ENCODE results near the gene FBXW4. TPM values are rescaled to one million over a fixed set of nuclear protein-coding genes. Genes with fewer than 3 reads are reported as not detected.

FBXW4 gene
- total and polyA plus RNA-seq, 2 donors (not counting 1 experiment from before 2014, with no cell fraction given): 32.7 to 60.8 TPM

DNA sequence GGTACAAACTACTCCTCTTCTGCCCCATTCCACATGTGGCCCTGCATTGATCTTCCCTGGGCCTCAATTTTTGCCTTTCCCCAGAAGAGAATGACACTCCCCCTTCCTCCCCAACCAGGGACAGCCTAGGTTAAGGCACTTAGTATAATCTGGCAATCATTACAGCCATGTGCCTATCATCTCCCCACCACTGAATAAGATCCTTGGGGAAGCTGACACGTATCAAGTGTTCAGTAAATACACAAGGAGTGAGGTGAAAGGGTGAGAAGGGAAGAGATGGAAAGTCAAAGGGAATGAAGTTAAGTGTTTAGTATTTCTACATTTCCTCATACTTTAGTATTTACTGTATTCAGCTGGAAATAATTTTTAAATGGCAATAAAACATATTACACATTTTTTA is 31.9 kb downstream of the FBXW4 start:
- Histone ChIP-seq H3K9ac (ENCODE audit: insufficient read depth, low read length) (no peak overlapping the region), H3K4me3 (replicated peaks in 1 of 4; ENCODE audit: control extremely low read depth in 1 of 4, insufficient read depth in 1 of 4, low read depth in 3 of 4, low read length in 4 of 4) (no peak overlapping the region), H3K9me3 (ENCODE audit: control insufficient read depth, insufficient read depth, low read depth, low read length) (no peaks in the 10 kb centered on the region), H4K20me1 (ENCODE audit: control insufficient read depth, extremely low read depth, insufficient read depth, low read length) (no peaks in the 10 kb centered on the region), H2AFZ (ENCODE audit: low read length) (no peak overlapping the region), H3K36me3 (ENCODE audit: control insufficient read depth, insufficient read depth, low read length) (no peaks in the 10 kb centered on the region), H3K4me2 (ENCODE audit: extremely low read depth, insufficient read depth, low read length) (no peak overlapping the region), H3K27ac (ENCODE audit: insufficient read depth, low read length) (no peak overlapping the region), H3K27me3 (ENCODE audit: control insufficient read depth, insufficient read depth, low read length) (no peaks in the 10 kb centered on the region), H3K4me1 (ENCODE audit: control insufficient read depth, extremely low read depth, insufficient read depth, low read length) (no peaks in the 10 kb centered on the region), H3K79me2 (ENCODE audit: control insufficient read depth, insufficient read depth, low read length) (no peaks in the 10 kb centered on the region)
- TF ChIP-seq CTCF (conservative IDR thresholded peaks at IDR 0.05 in 1 of 2, IDR thresholded peaks at IDR 0.05 in 1 of 2; ENCODE audit: low read depth in 1 of 2, low read length in 2 of 2) (no peak), EZH2 (IDR thresholded peaks at IDR 0.05; ENCODE audit: low read length, missing control alignments) (no peak)
- no peak for DNase-seq (ENCODE audit: low read depth in 2 of 2)

GRCh38 chr10:101660256-101660655 is 34.7 kb downstream of the FBXW4 start:
- Histone ChIP-seq H4K20me1 (ENCODE audit: control insufficient read depth, extremely low read depth, insufficient read depth, low read length) (no peaks in the 10 kb centered on the region), H3K4me2 (ENCODE audit: extremely low read depth, insufficient read depth, low read length) (no peak overlapping the region), H3K9me3 (ENCODE audit: control insufficient read depth, insufficient read depth, low read depth, low read length) (no peaks in the 10 kb centered on the region), H2AFZ (ENCODE audit: low read length) (no peak overlapping the region), H3K4me1 (ENCODE audit: control insufficient read depth, extremely low read depth, insufficient read depth, low read length) (no peaks in the 10 kb centered on the region), H3K36me3 (ENCODE audit: control insufficient read depth, insufficient read depth, low read length) (no peaks in the 10 kb centered on the region), H3K27me3 (ENCODE audit: control insufficient read depth, insufficient read depth, low read length) (no peaks in the 10 kb centered on the region), H3K9ac (ENCODE audit: insufficient read depth, low read length) (no peak overlapping the region), H3K4me3 (replicated peaks in 1 of 4; ENCODE audit: control extremely low read depth in 1 of 4, insufficient read depth in 1 of 4, low read depth in 3 of 4, low read length in 4 of 4) (no peak overlapping the region), H3K27ac (ENCODE audit: insufficient read depth, low read length) (no peak overlapping the region), H3K79me2 (ENCODE audit: control insufficient read depth, insufficient read depth, low read length) (no peaks in the 10 kb centered on the region)
- no peak for DNase-seq (ENCODE audit: low read depth in 2 of 2)
- no peak for TF ChIP-seq EZH2 (IDR thresholded peaks at IDR 0.05; ENCODE audit: low read length, missing control alignments)
- no peak for TF ChIP-seq CTCF (conservative IDR thresholded peaks at IDR 0.05 in 1 of 2, IDR thresholded peaks at IDR 0.05 in 1 of 2; ENCODE audit: low read depth in 1 of 2, low read length in 2 of 2)

DNA sequence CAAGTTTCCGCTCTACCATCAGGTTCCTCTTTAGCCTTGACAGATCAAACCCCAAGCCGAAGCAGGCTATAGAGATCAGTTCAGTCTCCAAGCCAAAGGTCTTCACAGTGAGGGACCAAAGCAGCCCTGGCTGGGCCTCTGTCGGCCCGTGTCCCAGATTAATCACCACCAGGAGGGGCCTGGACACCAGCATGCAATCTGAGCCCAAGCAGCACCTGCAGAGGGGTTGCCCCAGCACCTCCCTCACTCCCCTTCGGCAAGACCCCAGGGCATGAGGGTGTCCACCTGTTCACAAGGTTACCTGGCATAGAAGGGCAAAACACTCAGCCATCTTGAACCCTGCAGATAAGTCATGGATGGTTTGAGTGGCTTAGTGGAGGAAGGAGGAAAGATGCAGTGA is 36.0 kb downstream of the FBXW4 start:
- H3K27ac ChIP-seq (ENCODE audit: insufficient read depth, low read length): no peak overlapping the region
- no peak for TF ChIP-seq EZH2 (IDR thresholded peaks at IDR 0.05; ENCODE audit: low read length, missing control alignments)
- TF ChIP-seq CTCF (conservative IDR thresholded peaks at IDR 0.05 in 1 of 2, IDR thresholded peaks at IDR 0.05 in 1 of 2; ENCODE audit: low read depth in 1 of 2, low read length in 2 of 2): no peak
- no peak overlapping the region for H3K9ac ChIP-seq (ENCODE audit: insufficient read depth, low read length)
- no peak for DNase-seq (ENCODE audit: low read depth in 2 of 2)
- H2AFZ ChIP-seq (ENCODE audit: low read length): no peak overlapping the region
- H3K79me2 ChIP-seq (ENCODE audit: control insufficient read depth, insufficient read depth, low read length): no peaks in the 10 kb centered on the region
- H3K9me3 ChIP-seq (ENCODE audit: control insufficient read depth, insufficient read depth, low read depth, low read length): no peaks in the 10 kb centered on the region
- no peak overlapping the region for H3K4me3 ChIP-seq (replicated peaks in 1 of 4; ENCODE audit: control extremely low read depth in 1 of 4, insufficient read depth in 1 of 4, low read depth in 3 of 4, low read length in 4 of 4)
- no peaks in the 10 kb centered on the region for H3K4me1 ChIP-seq (ENCODE audit: control insufficient read depth, extremely low read depth, insufficient read depth, low read length)
- H3K27me3 ChIP-seq (ENCODE audit: control insufficient read depth, insufficient read depth, low read length): no peaks in the 10 kb centered on the region
- H3K36me3 ChIP-seq (ENCODE audit: control insufficient read depth, insufficient read depth, low read length): no peaks in the 10 kb centered on the region
- no peak overlapping the region for H3K4me2 ChIP-seq (ENCODE audit: extremely low read depth, insufficient read depth, low read length)
- H4K20me1 ChIP-seq (ENCODE audit: control insufficient read depth, extremely low read depth, insufficient read depth, low read length): no peaks in the 10 kb centered on the region
